DOHH2 (cell line): ENCODE data around the gene NFIB.

Source experiments
- H3F3A ChIP-seq: fragments of 200-600 bp; sonication (generic), shearing (Covaris generic); 2 replicates; pipeline ENCODE4 v1.6.0; 2016; ENCODE audit warnings: antibody characterized with exemption, mild to moderate bottlenecking; ENCODE audit not compliant: control insufficient read depth, insufficient read depth
- H3K27ac ChIP-seq: fragments of 200-600 bp; sonication (generic); 2 replicates; pipeline ENCODE4 v1.5.1; 2014; ENCODE audit warnings: low read depth, mild to moderate bottlenecking, low read length, moderate library complexity
- H3K27me3 ChIP-seq: fragments of 200-600 bp; sonication (generic); 2 replicates; pipeline ENCODE4 v1.6.1; 2014; ENCODE audit warnings: mild to moderate bottlenecking, low read length, mixed read lengths; ENCODE audit not compliant: control insufficient read depth
- H3K36me3 ChIP-seq: fragments of 200-600 bp; sonication (generic); 2 replicates; pipeline ENCODE4 v1.6.1; 2014; ENCODE audit warnings: mild to moderate bottlenecking, low read length, moderate library complexity, mixed read lengths; ENCODE audit not compliant: control insufficient read depth
- H3K4me1 ChIP-seq: fragments of 200-600 bp; sonication (generic); 2 replicates; pipeline ENCODE4 v1.6.1; 2014; ENCODE audit warnings: mild to moderate bottlenecking, low read length, mixed read lengths; ENCODE audit not compliant: control insufficient read depth
- H3K4me2 ChIP-seq: fragments of 200-600 bp; sonication (generic); 2 replicates; pipeline ENCODE4 v1.6.0; 2014; ENCODE audit warnings: mild to moderate bottlenecking, low read length, moderate library complexity
- H3K4me3 ChIP-seq: fragments of 200-600 bp; sonication (generic); 2 replicates; pipeline ENCODE4 v1.5.1; 2014; ENCODE audit warnings: mild to moderate bottlenecking, low read length, mixed read lengths
- H3K79me2 ChIP-seq: fragments of 200-600 bp; sonication (generic); 2 replicates; pipeline ENCODE4 v1.6.1; 2014; ENCODE audit warnings: mild to moderate bottlenecking, low read length, mixed read lengths; ENCODE audit not compliant: control insufficient read depth
- H3K9me2 ChIP-seq: fragments of 200-600 bp; sonication (generic); replicated peaks from 2 replicates; pipeline ENCODE4 v1.6.1; 2014; ENCODE audit warnings: mild to moderate bottlenecking, low read length, mixed read lengths; ENCODE audit not compliant: control insufficient read depth
- H3K9me3 ChIP-seq: fragments of 200-600 bp; sonication (generic); 2 replicates; pipeline ENCODE4 v1.6.1; 2014; ENCODE audit warnings: antibody characterized with exemption, low read length, mixed read lengths; ENCODE audit not compliant: control insufficient read depth, insufficient read depth
- H4K20me1 ChIP-seq: fragments of 200-600 bp; sonication (generic); 2 replicates; pipeline ENCODE4 v1.6.0; 2014; ENCODE audit warnings: low read depth, mild to moderate bottlenecking, antibody characterized with exemption, low read length, moderate library complexity; ENCODE audit not compliant: control insufficient read depth, insufficient read depth
- CTCF ChIP-seq: fragments of 200-600 bp; sonication (generic); IDR thresholded peaks from one replicate; pipeline ENCODE4 v1.5.1; 2014; ENCODE audit warnings: antibody characterized with exemption, mild to moderate bottlenecking, low read depth, low read length; ENCODE audit not compliant: poor library complexity, severe bottlenecking
- EZH2phosphoT487 ChIP-seq: fragments of 200-600 bp; sonication (generic); IDR thresholded peaks from 2 replicates; pipeline ENCODE4 v1.6.1; 2017; ENCODE audit warnings: borderline replicate concordance, mild to moderate bottlenecking, antibody characterized with exemption, low read length, moderate library complexity, mixed read lengths

The NFIB gene

GRCh38 chr9:14344941-14345353, 31.0 kb upstream of the NFIB start:
- Histone ChIP-seq H3K36me3 (no peaks in the 10 kb centered on the region), H3K4me2 (no peak overlapping the region), H3K4me3 (no peak overlapping the region)

GRCh38 chr9:14344053-14344524, 30.1 kb upstream of the NFIB start:
- Histone ChIP-seq H3K4me3 (no peak overlapping the region), H3K79me2 (no peaks in the 10 kb centered on the region), H3K9me2 (no peaks in the 10 kb centered on the region), H3K9me3 (no peaks in the 10 kb centered on the region), H3K4me2 (no peak overlapping the region), H3K36me3 (no peaks in the 10 kb centered on the region), H4K20me1 (no peaks in the 10 kb centered on the region), H3K4me1 (no peaks in the 10 kb centered on the region), H3K27ac (no peak overlapping the region), H3F3A (no peaks in the 10 kb centered on the region), H3K27me3 (peaks cover 45% of the 10 kb centered on the region)
- no peak for TF ChIP-seq CTCF
- no peak for TF ChIP-seq EZH2phosphoT487

More at GRCh38 chr9:14344941-14345353, 31.0 kb upstream of the NFIB start:
- H3F3A ChIP-seq, result no peaks in the 10 kb centered on the region
- H3K27me3 ChIP-seq, result peaks cover 42% of the 10 kb centered on the region
- no peak for TF ChIP-seq EZH2phosphoT487
- no peak for TF ChIP-seq CTCF
- H3K27ac ChIP-seq, result no peak overlapping the region
- H3K4me1 ChIP-seq, result no peaks in the 10 kb centered on the region
- H3K79me2 ChIP-seq, result no peaks in the 10 kb centered on the region
- no peaks in the 10 kb centered on the region for H3K9me3 ChIP-seq
- no peaks in the 10 kb centered on the region for H3K9me2 ChIP-seq
- H4K20me1 ChIP-seq, result no peaks in the 10 kb centered on the region

- no peaks in the 10 kb centered on the region for H3K9me2 ChIP-seq
- H3F3A ChIP-seq, result no peaks in the 10 kb centered on the region
- TF ChIP-seq CTCF (no peak), EZH2phosphoT487 (no peak)
- no peak overlapping the region for H3K27ac ChIP-seq
- no peaks in the 10 kb centered on the region for H3K36me3 ChIP-seq
- H3K79me2 ChIP-seq, result no peaks in the 10 kb centered on the region
- H3K27me3 ChIP-seq, result peaks cover 45% of the 10 kb centered on the region
- no peaks in the 10 kb centered on the region for H3K9me3 ChIP-seq
- H4K20me1 ChIP-seq, result no peaks in the 10 kb centered on the region
- H3K4me3 ChIP-seq, result no peak overlapping the region
- no peaks in the 10 kb centered on the region for H3K4me1 ChIP-seq
- no peak overlapping the region for H3K4me2 ChIP-seq
These were observed 29.5 kb upstream of the NFIB start for GRCh38 chr9:14343261-14344031.
